Measurements from ENCODE around the gene LPGAT1.
"Not testable (repeated sequence)": the region's sequence is repeated elsewhere in the genome, so short reads cannot be mapped to it uniquely, and the experiment has no call there.

Gene LPGAT1

DNA sequence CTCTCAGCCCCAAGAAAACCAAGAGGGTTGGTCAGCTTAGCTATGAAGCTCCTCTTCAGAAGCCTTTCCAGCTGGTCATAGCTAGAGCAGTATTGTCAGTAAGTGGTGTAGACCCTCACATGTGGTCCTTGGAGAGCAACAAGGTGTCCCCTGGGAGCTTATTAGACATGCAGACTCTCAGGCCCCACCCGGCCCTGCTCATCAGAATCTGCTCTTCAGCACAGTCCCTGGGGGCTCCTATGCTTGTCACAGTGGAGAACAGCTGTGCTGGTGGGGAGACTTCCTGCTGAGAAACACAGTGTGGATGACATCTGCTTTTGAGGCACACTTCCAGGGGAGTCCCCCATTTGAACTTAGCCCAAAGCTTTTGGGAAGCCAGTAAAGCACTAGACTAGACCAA is 133.2 kb downstream of the LPGAT1 start:
- DNase-seq = no peak

DNA sequence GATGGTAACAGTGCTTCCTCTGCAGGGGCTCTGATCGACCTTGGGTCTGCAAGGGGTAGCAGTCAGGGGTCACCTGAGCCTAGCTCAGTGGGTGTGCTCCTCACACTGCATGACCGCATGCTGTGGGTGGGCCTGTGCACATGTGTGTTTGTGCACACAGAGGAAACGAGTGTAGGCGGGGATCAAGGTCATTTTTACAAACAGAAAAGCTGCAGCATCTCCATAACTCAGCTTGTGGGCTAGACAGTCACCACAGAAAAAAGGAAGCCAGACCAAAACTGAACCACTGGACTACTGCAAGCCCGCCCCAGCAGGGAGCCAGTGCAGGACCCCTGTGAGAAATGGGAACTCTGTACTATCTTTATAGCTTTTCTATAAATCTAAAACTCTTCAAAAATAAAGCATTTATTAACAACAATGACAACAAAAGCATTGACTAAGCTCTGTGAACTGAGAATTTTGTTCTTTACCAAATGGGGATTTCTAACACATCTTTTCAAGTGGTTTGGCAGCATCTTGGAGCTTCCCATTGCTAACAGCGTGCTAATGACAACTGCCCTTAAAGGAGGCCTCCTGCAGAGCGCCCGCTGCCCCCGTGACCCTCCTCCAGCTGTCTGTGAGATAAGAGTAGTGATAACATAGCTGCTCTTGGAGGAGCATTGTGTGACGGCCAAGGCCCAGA is 135.3 kb downstream of the LPGAT1 start:
- no peak for DNase-seq

DNA sequence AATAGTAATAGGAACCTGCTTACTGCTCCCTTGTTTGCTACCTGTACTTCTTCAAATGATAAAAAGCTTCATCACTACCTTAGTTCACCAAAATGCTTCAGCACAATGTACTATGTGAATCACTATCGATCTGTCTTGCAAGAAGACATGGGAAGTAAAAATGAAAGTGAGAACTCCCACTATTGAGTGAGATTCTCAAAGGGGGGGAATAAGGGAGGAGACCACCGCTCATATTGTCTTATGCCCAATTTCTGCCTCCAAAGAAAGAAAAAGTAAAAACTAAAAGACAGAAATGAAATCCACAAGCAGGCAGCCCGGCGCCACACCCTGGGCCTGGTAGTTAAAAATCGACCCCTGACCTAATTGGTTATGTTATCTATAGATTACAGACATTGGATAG is 136.7 kb downstream of the LPGAT1 start:
- DNase-seq = not testable (repeated sequence)

All from activated effector memory CD4-positive, alpha-beta T cell treated with anti-CD3 and anti-CD28 coated beads, Interleukin-2, amount 50 U/mL, for 16 hours (primary cell).